HL-60 (cell line): ENCODE measurements around the gene MAST2.

Experiments used
- DNase-seq, 2 experiments: peaks; one replicate each; pipeline ENCODE4 v3.0.0-alpha.2; 2010 to 2020; ENCODE audit warnings: low read depth in 1 of 2, low spot score in 1 of 2
- H3K27ac ChIP-seq: fragments of 250-450 bp; sonication (Bioruptor Pico); replicated peaks from 2 replicates; pipeline ENCODE4 v1.5.1; 2020; ENCODE audit warnings: mild to moderate bottlenecking, moderate library complexity
- H3K27me3 ChIP-seq: fragments of 250-450 bp; sonication (Bioruptor Pico); 2 replicates; pipeline ENCODE4 v1.5.1; 2021; ENCODE audit warnings: mild to moderate bottlenecking, moderate library complexity; ENCODE audit not compliant: insufficient read depth, poor library complexity, severe bottlenecking
- H3K4me3 ChIP-seq: replicated peaks from 2 replicates; pipeline ENCODE4 v1.5.1; 2011; ENCODE audit warnings: mild to moderate bottlenecking, control low read depth, low read length; ENCODE audit not compliant: insufficient read depth
- GABPA ChIP-seq: IDR thresholded peaks from 2 replicates; pipeline ENCODE4 v1.6.1; 2012; ENCODE audit warnings: low read depth
- POLR2AphosphoS5 ChIP-seq: IDR thresholded peaks from 2 replicates; pipeline ENCODE4 v1.6.1; 2012; ENCODE audit warnings: low read depth
- SPI1 ChIP-seq: IDR thresholded peaks from 2 replicates; pipeline ENCODE4 v1.6.1; 2012; ENCODE audit warnings: low read depth, mild to moderate bottlenecking, borderline replicate concordance
- TF ChIP-seq, protein P1 (sequence below): IDR thresholded peaks from 2 replicates; pipeline ENCODE4 v1.6.1; 2012; ENCODE audit warnings: low read depth; ENCODE audit not compliant: insufficient replicate concordance
- TF ChIP-seq, protein P2 (sequence below): IDR thresholded peaks from one replicate; pipeline ENCODE4 v1.5.1; 2011; ENCODE audit warnings: low read length, control low read depth, inconsistent platforms; ENCODE audit not compliant: insufficient read depth

MAST2 gene

GRCh38 chr1:45772971-45773370, 30.4 kb upstream of the MAST2 start:
- DNase-seq, result no peak
- Histone ChIP-seq H3K27ac (no peak overlapping the region), H3K27me3 (no peaks in the 10 kb centered on the region), H3K4me3 (no peak overlapping the region)
- no peak for TF ChIP-seq GABPA

DNA sequence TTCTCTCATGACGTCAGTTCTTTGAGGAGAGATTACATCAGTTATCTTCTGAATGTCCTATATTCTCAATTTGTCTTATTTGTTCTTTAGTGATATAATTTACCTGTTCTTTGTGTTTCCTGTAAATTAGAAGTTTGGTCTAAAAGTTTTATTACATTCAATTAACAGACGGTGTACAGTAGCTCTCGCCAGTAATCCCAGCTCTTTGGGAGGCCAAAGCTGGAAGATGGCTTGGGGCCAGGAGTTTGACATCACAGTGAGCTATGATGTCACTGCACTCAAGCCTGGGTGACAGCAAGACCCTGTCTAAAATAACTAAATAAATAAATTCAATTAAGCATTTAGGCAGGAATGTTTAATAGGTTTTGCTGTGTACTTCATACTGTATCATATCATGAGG, 27.6 kb upstream of the MAST2 start:
- DNase-seq, result no peak
- Histone ChIP-seq H3K27me3 (no peaks in the 10 kb centered on the region), H3K4me3 (no peak overlapping the region), H3K27ac (no peak overlapping the region)
- TF ChIP-seq, protein P1, sequence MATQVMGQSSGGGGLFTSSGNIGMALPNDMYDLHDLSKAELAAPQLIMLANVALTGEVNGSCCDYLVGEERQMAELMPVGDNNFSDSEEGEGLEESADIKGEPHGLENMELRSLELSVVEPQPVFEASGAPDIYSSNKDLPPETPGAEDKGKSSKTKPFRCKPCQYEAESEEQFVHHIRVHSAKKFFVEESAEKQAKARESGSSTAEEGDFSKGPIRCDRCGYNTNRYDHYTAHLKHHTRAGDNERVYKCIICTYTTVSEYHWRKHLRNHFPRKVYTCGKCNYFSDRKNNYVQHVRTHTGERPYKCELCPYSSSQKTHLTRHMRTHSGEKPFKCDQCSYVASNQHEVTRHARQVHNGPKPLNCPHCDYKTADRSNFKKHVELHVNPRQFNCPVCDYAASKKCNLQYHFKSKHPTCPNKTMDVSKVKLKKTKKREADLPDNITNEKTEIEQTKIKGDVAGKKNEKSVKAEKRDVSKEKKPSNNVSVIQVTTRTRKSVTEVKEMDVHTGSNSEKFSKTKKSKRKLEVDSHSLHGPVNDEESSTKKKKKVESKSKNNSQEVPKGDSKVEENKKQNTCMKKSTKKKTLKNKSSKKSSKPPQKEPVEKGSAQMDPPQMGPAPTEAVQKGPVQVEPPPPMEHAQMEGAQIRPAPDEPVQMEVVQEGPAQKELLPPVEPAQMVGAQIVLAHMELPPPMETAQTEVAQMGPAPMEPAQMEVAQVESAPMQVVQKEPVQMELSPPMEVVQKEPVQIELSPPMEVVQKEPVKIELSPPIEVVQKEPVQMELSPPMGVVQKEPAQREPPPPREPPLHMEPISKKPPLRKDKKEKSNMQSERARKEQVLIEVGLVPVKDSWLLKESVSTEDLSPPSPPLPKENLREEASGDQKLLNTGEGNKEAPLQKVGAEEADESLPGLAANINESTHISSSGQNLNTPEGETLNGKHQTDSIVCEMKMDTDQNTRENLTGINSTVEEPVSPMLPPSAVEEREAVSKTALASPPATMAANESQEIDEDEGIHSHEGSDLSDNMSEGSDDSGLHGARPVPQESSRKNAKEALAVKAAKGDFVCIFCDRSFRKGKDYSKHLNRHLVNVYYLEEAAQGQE, result no peak
- TF ChIP-seq SPI1 (no peak), GABPA (no peak), POLR2AphosphoS5 (no peak)
- TF ChIP-seq, protein P2, sequence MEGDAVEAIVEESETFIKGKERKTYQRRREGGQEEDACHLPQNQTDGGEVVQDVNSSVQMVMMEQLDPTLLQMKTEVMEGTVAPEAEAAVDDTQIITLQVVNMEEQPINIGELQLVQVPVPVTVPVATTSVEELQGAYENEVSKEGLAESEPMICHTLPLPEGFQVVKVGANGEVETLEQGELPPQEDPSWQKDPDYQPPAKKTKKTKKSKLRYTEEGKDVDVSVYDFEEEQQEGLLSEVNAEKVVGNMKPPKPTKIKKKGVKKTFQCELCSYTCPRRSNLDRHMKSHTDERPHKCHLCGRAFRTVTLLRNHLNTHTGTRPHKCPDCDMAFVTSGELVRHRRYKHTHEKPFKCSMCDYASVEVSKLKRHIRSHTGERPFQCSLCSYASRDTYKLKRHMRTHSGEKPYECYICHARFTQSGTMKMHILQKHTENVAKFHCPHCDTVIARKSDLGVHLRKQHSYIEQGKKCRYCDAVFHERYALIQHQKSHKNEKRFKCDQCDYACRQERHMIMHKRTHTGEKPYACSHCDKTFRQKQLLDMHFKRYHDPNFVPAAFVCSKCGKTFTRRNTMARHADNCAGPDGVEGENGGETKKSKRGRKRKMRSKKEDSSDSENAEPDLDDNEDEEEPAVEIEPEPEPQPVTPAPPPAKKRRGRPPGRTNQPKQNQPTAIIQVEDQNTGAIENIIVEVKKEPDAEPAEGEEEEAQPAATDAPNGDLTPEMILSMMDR, result no peak

DNA sequence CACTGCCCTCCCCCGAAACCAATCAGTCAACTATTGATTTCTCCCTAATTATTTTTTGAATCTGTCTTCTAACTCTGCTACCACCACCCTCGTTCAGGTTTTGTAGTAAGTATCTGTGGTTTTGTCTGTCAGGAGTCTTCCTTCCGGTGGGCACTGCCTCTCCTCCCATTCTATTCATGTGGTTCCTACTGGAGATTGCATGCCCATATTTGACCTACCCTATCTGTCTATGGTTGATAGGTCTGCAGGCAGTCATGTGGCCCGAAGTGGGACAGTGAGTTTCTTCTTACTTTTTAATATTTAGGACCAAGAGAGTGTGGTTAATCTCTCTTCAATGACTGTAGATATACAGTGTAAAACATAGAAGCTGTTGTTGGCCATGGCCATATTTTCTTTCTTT, 17.8 kb upstream of the MAST2 start:
- Histone ChIP-seq H3K4me3 (no peak overlapping the region), H3K27ac (no peak overlapping the region), H3K27me3 (no peaks in the 10 kb centered on the region)
- peak in 1 of 2 experiments; percentile 63 for DNase-seq
- TF ChIP-seq GABPA (no peak), SPI1 (no peak), POLR2AphosphoS5 (no peak)
- TF ChIP-seq, protein P1, result no peak
- TF ChIP-seq, protein P2, result no peak

GRCh38 chr1:45787905-45788304, 15.5 kb upstream of the MAST2 start:
- H3K4me3 ChIP-seq, result no peak overlapping the region
- no peaks in the 10 kb centered on the region for H3K27me3 ChIP-seq
- no peak for TF ChIP-seq GABPA
- TF ChIP-seq, protein P2, result no peak
- TF ChIP-seq SPI1, result no peak
- TF ChIP-seq, protein P1, result no peak
- TF ChIP-seq POLR2AphosphoS5, result no peak
- no peak overlapping the region for H3K27ac ChIP-seq
- peak in 1 of 2 experiments; percentile 38 for DNase-seq
